HG03196 (cell line): ENCODE measurements around the gene TCEAL6.
"Not testable (repeated sequence)": the region's sequence is repeated elsewhere in the genome, so short reads cannot be mapped to it uniquely, and the experiment has no call there.

Source experiments
- ATAC-seq: cut with Tn5 transposase; IDR thresholded peaks from one replicate; pipeline ENCODE4 v1.9.1; 2021; ENCODE audit not compliant: unreplicated experiment

TCEAL6 gene

DNA sequence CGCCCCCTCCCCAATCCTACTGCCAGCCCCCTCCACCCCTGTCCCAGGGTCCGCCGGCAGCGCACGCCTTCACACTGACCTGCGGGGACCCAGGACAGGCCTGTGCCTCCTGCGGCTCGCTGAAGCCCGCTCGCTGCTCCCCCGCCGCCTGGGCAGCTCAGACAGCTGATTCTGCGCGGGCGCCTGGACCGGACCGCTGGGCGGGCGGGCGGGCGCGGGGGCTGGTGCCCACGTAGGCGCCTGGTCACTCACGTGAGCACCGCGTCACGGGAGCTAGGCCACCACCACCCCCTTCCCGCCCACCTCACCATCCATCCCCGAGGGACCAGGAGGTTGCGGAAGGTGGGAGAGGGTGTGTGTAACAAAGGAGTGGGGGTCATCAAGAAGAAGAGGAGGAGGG, at the start of gene TCEAL6:
TSS of gene TCEAL6 (minus strand) at position 208 of the 400 bp plus-strand sequence.
- not testable (repeated sequence) for ATAC-seq

DNA sequence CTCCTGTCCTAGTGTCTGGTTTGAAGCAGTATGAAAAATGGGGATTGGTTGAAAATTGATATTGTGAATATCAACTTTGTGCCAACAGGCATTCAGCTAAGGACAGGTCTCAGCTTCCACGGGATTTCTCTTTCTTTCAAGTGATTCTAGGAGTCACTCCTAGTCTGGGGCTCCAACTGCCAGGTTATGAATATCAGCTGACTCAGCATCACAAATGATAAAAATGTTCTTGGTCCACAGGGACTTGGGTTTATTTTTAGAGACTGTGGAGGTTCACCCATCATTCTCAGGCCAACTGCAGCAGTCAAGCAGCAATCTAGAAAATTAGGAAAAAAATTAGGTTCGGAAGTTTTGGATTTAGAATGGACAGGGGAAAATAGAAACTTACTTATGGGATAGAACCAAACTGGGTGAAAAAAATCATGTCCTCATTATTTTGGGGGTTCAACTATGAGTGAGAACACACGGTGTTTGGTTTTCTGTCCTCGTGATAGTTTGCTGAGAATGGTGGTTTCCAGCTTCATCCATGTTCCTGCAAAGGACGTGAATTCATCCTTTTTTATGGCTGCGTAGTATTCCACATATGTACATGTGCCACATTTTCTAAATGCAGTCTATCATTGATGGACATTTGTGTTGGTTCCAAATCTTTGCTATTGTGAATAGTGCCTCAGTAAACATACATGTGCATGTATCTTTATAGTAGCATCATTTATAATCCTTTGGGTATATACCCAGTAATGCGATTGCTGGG, 43.9 kb upstream of the TCEAL6 start:
- ATAC-seq, result no peak

DNA sequence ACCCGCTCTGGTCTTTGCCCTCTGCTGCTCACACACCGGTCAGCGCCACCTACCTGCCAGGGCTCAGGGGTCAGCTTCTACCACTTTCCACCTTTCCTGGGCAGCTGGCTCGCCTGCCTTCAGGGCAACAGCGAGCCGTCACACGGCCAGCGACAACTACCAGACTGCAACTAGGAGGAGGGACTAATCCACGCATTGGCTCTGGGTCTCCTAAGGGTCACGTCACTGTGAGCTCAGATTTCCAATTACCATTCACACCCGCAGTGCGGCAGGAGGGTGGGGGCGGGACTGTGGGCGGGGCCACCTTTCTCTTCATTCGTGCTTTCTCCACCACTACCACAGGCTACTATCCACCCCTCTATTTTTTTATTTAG, 13.5 kb upstream of the TCEAL6 start, which contains the start of gene BEX5:
TSS of gene BEX5 (minus strand) at position 172 of the 374 bp plus-strand sequence. CDS start 1,712 bp downstream, outside the sequence.
- peak; percentile 91 for ATAC-seq

DNA sequence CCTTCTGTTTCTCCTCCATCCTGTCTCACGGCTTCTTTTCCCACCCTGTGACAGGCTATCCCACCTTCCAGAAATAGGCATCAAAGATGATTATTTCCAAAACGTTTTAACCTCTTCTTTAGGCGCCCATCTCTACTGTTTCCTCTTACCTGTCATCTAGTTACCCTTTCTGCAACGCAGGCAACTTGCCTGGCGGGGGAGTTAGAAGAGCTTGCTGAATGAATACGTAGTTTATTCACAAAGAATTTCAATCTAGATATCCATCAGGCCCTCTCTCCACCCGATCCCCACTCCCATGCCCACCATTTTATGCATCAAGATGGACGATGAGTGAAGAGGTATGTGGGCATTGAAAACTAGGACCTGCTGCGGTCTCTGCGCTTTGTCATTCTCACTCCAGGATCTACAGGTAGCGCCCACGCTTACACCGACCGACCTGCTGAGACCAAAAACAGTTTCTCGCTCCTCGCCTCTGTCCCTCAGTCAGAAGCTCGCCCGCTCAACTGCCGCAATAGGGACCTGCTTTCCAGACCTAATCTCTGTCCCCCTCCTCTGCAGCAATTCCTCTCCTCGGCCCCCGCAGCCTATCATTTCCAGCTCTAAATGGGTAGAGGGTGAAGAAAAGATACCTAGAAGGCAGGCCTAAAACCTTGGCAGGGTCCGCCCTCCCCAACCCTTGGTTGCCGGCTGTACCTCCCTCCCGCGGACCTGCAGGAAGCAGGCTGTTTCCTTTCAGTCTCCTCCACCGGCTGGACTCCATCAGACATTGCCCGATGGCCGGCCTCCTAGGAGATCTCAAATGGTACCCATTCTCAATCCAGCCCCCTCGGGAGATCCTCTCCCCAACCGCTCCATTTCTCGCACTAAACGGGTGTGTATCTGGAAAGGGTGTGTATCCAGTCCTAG, 12.9 kb upstream of the TCEAL6 start:
- ATAC-seq, result peak; percentile 34

DNA sequence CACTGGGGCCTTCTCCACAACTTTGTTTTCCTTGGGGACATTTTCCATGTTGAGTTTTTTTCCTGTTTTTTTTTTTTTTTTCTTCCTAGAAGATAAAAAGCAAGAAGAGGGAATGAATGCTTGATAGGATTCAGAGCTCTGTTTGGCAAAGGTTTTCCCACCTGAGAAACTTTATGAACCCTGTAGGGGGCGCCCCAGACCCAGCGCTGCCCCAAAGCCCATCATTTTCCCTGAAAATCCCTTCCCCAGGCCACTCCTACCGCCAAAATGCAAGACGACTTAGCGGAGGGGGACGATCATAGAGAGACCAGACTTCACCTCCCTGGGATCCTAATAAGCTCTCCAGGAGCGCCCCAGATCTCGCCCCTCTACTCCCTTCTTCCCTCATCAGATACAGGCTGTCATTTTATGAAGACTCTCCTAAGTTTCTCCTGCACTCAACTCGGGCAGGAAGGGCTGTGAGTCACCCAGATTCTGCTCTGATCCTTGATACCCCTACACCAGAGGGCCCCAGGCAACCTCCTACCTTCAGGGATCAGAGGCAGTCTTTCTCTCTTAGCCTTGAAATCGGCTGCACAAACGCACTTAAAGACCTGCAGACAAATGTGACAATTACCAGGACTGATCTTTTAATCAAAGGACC, 12.1 kb upstream of the TCEAL6 start:
- ATAC-seq, result no peak

DNA sequence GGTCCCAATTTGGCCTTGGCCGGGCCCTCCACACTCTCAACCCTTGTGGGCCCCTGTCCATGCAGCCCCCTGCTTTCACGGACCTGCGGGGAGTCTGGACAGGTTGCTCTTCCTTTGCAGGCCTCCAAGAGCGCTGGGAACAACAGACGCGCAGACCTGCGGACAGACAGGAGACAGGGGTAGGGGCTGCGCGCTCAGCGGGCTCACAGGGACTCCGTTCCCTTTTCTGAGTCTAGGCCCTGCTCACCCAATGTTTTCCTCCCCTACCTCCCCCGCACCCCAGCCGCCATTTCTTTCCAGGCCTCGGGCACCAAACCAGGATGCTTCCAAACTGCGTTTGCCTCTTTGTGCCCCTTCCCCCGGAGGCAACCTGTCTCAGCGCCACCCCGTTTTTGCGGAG, 650 bp downstream of the TCEAL6 start:
- ATAC-seq, result not testable (repeated sequence)

DNA sequence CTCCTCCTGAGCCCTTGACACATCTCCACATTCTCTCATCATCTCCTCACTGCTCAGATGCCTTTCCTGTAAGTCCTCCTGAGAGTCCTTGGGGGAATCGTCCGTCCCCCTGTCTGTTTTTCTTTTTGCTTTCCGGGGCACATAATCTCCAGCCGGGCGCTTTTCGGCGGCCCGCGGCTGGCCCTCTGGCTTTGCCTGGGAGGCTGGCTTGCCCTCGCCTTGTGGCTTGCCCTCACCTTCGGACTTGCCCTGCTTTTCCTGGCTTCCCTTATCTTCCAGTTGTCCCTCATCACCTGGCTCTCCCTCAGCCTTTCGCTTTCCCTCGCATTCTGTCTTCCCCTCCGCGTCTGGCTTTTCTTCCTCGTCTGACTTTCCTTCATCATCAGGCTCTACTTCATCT, 1.4 kb downstream of the TCEAL6 start:
- ATAC-seq, result not testable (repeated sequence)

DNA sequence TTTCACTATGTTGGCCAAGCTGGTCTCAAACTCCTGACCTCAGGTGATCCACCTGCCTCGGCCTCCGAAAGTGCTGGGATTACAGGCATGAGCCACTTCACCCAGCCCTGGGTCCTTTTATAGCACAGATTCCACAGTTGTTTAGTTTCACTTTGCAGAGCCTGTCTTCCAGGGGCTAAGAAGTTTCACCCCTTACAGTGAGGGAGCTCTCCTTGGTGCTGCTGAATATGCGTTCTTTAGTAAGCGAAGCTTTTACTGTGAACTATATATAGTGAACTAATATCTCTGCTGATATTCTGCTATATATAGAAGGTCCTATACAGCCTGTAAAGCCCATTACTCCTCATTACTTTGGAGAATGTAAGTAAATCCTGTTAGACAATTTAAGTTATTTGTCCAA, 4.2 kb downstream of the TCEAL6 start:
- ATAC-seq, result no peak

DNA sequence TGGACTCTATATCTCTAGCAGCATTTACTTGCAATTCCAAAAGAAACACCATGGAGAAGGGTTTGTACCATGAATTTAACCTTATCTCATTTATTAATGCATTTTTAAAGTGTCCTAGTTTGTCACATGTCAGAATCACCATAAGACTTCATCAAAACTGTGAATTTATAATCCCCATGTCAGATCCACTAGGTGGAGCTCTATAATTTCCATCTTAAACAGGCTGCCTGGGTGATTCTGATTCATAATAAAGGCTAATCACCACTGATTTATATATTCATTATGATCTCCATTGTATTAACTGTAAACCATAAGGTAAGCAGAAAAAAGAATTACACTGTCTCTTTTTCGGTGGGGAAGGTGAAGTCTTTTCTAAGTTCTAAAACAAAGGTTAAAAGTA, 12.8 kb downstream of the TCEAL6 start:
- no peak for ATAC-seq

DNA sequence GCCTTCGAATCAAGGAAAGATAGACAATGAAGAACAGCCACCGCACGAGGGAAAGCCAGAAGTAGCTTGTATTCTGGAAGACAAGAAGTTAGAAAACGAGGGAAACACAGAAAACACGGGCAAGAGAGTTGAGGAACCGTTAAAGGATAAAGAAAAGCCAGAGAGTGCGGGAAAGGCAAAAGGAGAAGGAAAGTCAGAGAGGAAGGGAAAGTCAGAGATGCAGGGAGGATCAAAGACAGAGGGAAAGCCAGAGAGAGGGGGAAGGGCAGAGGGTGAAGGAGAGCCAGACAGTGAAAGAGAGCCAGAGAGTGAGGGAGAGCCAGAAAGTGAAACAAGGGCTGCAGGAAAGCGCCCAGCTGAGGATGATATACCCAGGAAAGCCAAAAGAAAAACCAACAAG, 15.4 kb downstream of the TCEAL6 start:
- no peak for ATAC-seq

DNA sequence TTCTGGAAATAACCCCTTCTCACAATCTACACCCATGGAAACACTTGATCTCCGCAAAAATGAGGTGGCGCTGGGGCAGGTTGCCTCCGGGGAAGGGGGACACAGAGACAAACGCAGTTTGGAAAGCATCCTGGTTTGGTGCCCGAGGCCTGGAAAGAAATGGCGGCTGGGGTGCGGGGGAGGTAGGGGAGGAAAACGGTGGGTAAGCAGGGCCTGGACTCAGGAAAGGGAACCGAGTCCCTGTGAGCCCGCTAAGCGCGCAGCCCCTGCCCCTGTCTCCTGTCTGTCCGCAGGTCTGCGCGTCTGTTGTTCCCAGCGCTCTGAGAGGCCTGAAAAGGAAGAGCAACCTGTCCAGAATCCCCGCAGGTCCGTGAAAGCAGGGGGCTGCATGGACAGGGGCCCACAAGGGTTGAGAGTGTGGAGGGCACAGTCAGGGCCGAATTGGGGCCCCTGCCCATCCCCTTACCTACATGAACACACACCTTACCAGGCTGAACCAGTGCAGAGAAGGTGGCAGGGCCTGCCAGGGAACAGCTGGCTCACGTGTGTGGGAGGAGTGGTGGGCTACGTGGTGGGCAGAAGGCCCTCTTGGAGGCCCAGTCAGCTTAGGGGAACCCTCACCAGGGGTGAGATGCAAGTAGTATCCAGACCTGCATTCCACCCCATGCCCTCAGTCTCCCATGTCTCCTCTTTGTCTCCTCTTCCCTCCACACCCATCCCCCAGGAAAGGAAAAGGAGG, 16.0 kb downstream of the TCEAL6 start:
- ATAC-seq, result not testable (repeated sequence)

DNA sequence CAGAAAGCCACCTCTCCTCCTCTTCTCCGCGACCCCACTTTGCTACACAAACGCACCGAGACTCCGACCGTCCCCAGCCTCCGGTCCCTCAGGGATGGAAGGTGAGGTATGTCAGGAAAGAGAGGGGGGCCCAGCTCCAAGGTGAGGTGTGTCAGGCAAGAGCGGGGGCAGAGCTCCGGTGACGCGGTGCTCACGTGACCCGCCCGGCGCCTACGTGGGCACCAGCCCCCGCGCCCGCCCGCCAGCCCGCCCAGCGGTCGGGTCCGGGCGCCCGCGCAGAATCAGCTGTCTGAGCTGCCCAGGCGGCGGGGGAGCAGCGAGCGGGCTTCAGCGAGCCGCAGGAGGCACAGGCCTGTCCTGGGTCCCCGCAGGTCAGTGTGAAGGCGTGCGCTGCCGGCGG, 16.8 kb downstream of the TCEAL6 start, which contains the start of gene TCEAL2:
TSS of gene TCEAL2 (plus strand) at position 244 of the 400 bp plus-strand sequence. CDS start 1,152 bp downstream, outside the sequence.
- not testable (repeated sequence) for ATAC-seq

DNA sequence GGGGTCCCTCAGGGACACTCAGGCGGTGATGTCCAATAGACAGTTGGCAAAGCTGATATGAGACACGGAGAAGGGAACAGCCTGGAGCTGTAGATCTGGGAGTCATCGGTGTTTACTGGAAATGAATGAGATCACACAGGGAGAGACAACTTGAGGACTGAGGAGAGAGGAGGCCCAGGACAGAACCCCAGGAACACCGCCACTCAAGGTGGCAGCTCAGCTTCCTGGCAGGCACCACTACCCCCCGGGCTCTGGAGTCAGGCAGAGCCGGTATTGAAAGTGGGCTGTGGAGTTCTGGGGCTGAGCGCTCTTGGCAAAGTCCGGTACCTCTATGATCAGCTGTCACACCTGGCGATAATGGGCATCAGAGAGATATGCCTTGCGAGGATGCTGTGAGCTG, 17.3 kb downstream of the TCEAL6 start:
- ATAC-seq, result not testable (repeated sequence)

DNA sequence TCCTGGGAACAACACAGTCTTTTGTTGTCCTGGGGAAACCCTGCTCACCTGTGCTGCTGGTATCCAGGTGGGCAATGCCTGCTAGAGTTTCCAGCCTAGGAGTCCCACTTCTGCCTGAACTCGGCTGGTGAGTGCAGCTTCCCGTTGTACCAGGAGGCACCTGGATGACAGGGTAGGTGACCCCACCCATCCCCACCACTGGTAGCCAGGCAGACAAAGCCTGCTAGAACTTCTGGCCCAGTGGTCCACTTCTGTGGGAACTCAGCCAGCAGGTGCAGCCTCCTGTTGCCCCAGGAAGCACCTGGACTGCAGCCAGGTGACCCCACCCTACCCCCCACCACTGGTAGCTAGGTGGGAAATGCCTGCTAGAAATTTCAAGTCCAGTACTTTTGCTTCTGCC, 26.5 kb downstream of the TCEAL6 start:
- ATAC-seq, result no peak

DNA sequence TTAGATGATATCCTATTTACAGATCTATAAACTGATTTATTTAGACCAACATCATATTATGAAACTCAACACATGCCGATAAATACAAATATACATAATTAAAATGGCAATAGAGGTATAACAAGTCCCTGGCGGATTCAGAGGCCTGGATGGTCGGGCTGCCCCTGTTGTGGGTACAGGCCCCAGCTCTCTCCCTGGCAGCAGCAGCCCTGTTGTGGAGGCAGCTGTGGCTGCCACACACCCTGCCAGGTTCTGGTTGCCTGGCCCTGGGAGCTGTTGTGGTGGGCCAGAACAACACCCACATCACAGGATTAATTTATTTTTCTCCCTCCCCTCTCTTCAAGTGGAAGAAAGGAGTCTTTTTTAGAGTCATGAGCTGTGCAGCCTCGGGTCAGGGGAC, 28.9 kb downstream of the TCEAL6 start:
- ATAC-seq, result no peak
